K562 (cell line): ENCODE data around the gene CMBL. TPM values are rescaled to one million over a fixed set of nuclear protein-coding genes. Genes with fewer than 3 reads are reported as not detected.

Experiments used
- ATF7 ChIP-seq: fragments of 450-650 bp; IDR thresholded peaks from 2 replicates; pipeline ENCODE4 v1.7.1; 2014; ENCODE audit warnings: mild to moderate bottlenecking, moderate library complexity
- BHLHE40 ChIP-seq: IDR thresholded peaks from 2 replicates; pipeline ENCODE4 v1.6.1; 2011; ENCODE audit warnings: low read length, improper control_type of control experiment
- CCAR2 ChIP-seq: fragments of 200-400 bp; formaldehyde crosslinking; IDR thresholded peaks from 2 replicates; pipeline ENCODE4 v1.6.1; 2017; ENCODE audit warnings: mild to moderate bottlenecking, low read depth, low read length
- E2F3 ChIP-seq: fragments of 250-450 bp; sonication (Bioruptor Pico); IDR thresholded peaks from 2 replicates; pipeline ENCODE4 v1.4.0; 2020; ENCODE audit warnings: mild to moderate bottlenecking
- EP400 ChIP-seq: fragments of 450-650 bp; IDR thresholded peaks from 2 replicates; pipeline ENCODE4 v1.6.1; 2017; ENCODE audit warnings: antibody characterized with exemption, mild to moderate bottlenecking, moderate library complexity
- GABPB2 ChIP-seq: fragments of 250-450 bp; sonication (Bioruptor Pico); conservative IDR thresholded peaks from 2 replicates; pipeline ENCODE4 v1.5.1; 2021; ENCODE audit warnings: mild to moderate bottlenecking
- HMGN3 ChIP-seq: IDR thresholded peaks from 2 replicates; pipeline ENCODE4 v1.6.1; 2011; ENCODE audit warnings: borderline replicate concordance, low read depth, mild to moderate bottlenecking, mixed read lengths, low read length; ENCODE audit not compliant: insufficient read length; ENCODE audit errors: extremely low read depth
- KAT7 ChIP-seq: sonication (generic); formaldehyde crosslinking; IDR thresholded peaks from 2 replicates; pipeline ENCODE4 v1.8.0; 2022; ENCODE audit warnings: missing genetic modification reagents, mild to moderate bottlenecking, borderline replicate concordance
- MTA3 ChIP-seq: fragments of 450-650 bp; formaldehyde crosslinking; IDR thresholded peaks from 2 replicates; pipeline ENCODE4 v1.6.1; 2017; ENCODE audit warnings: mild to moderate bottlenecking, borderline replicate concordance
- MXI1 ChIP-seq: IDR thresholded peaks from 2 replicates; pipeline ENCODE4 v1.6.1; 2011; ENCODE audit warnings: low read depth, mild to moderate bottlenecking, improper control_type of control experiment, low read length
- MYNN ChIP-seq, 2 experiments: sonication (generic); formaldehyde crosslinking in 1 of 2; IDR thresholded peaks; 2 replicates each; pipeline versions ENCODE4 v1.5.0 to v1.6.1; 2016 to 2020; ENCODE audit warnings: antibody characterized with exemption in 1 of 2, missing genetic modification reagents in 1 of 2
- NCOA6 ChIP-seq: fragments of 450-650 bp; IDR thresholded peaks from 2 replicates; pipeline ENCODE4 v1.6.1; 2017; ENCODE audit warnings: mild to moderate bottlenecking
- NONO ChIP-seq, 2 experiments: fragments of 200-400 bp in 1 of 2; fragments of 450-650 bp in 1 of 2; formaldehyde crosslinking in 1 of 2; IDR thresholded peaks; 2 replicates each; pipeline ENCODE4 v1.6.1; 2017; ENCODE audit warnings: low read depth in 2 of 2, mild to moderate bottlenecking in 2 of 2, moderate library complexity in 2 of 2, low read length in 1 of 2
- NR0B1 ChIP-seq: fragments of 450-650 bp; IDR thresholded peaks from one replicate; pipeline ENCODE4 v1.6.1; 2018; ENCODE audit warnings: mild to moderate bottlenecking, moderate library complexity; ENCODE audit not compliant: partially characterized antibody
- PHF20 ChIP-seq: fragments of 450-650 bp; IDR thresholded peaks from 2 replicates; pipeline ENCODE4 v1.6.1; 2018; ENCODE audit not compliant: partially characterized antibody
- POLR3A ChIP-seq: IDR thresholded peaks from 2 replicates; pipeline ENCODE4 v1.6.1; 2011; ENCODE audit warnings: borderline replicate concordance, mild to moderate bottlenecking, moderate library complexity; ENCODE audit not compliant: insufficient read length, insufficient read depth; ENCODE audit errors: extremely low read depth
- RBBP5 ChIP-seq: fragments of 200-600 bp; sonication (generic); IDR thresholded peaks from 2 replicates; pipeline ENCODE4 v1.6.1; 2012; ENCODE audit warnings: borderline replicate concordance, mild to moderate bottlenecking, low read length, control low read depth, inconsistent platforms; ENCODE audit not compliant: insufficient read depth, poor library complexity, severe bottlenecking
- RBFOX2 ChIP-seq: fragments of 200-400 bp; formaldehyde crosslinking; IDR thresholded peaks from 2 replicates; pipeline ENCODE4 v1.6.1; 2017; ENCODE audit warnings: low read depth, mild to moderate bottlenecking, low read length, moderate library complexity
- RFX1 ChIP-seq: fragments of 450-650 bp; IDR thresholded peaks from 2 replicates; pipeline ENCODE4 v1.6.1; 2016; ENCODE audit warnings: mild to moderate bottlenecking, moderate library complexity
- SFPQ ChIP-seq: fragments of 200-400 bp; formaldehyde crosslinking; IDR thresholded peaks from 2 replicates; pipeline ENCODE4 v1.6.1; 2017; ENCODE audit warnings: mild to moderate bottlenecking, low read depth, low read length, moderate library complexity
- SMC3 ChIP-seq: conservative IDR thresholded peaks from 2 replicates; pipeline ENCODE4 v1.6.1; 2011; ENCODE audit warnings: low read depth, low read length, improper control_type of control experiment; ENCODE audit not compliant: insufficient read depth
- TAF7 ChIP-seq: fragments of 450-650 bp; IDR thresholded peaks from 2 replicates; pipeline ENCODE4 v1.6.1; 2016; ENCODE audit warnings: missing genetic modification characterization, missing compliant biosample characterization
- ZNF197 ChIP-seq: fragments of 200-800 bp; sonication (Bioruptor generic); IDR thresholded peaks from 2 replicates; pipeline ENCODE4 v1.6.1; 2016; ENCODE audit warnings: low read depth, missing genetic modification characterization, missing compliant biosample characterization
- ZNF384 ChIP-seq: IDR thresholded peaks from 2 replicates; pipeline ENCODE4 v1.6.1; 2012; ENCODE audit warnings: low read depth, low read length, improper control_type of control experiment
- ZNF57 ChIP-seq: fragments of 450-650 bp; formaldehyde crosslinking; IDR thresholded peaks from 2 replicates; pipeline ENCODE4 v1.4.0; 2020; ENCODE audit warnings: mild to moderate bottlenecking, moderate library complexity
- polyA plus RNA-seq, 8 experiments: library from polyadenylated mRNA; depleted of rRNA in 4 of 8; stranded (reverse) in 5 of 8; unstranded in 3 of 8; fragments of >200 nt; fragmentation: Nextera tagmentation in 2 of 8; fragmentation: Illumina TruSeq in 1 of 8; extraction: Ambion mirVana in 2 of 8; extraction: Trizol in 1 of 8; gene quantifications; 2 replicates each; pipeline versions ENCODE4 v1.2.1 to v1.2.3, GENCODE V29; 2011 to 2014; ENCODE audit warnings: inconsistent platforms in 1 of 8, missing spikeins in 1 of 8
- total RNA-seq, 7 experiments: library from RNA; depleted of rRNA in 6 of 7; stranded (reverse); fragments of >200 nt in 6 of 7; fragmentation: Illumina TruSeq in 2 of 7; extraction: Trizol in 2 of 7; gene quantifications; 2 replicates each; pipeline versions ENCODE4 v1.2.1 to v1.2.3, GENCODE V29; 2011 to 2021; ENCODE audit warnings: low replicate concordance in 1 of 7

CMBL gene
- total and polyA plus RNA-seq, 9 of the 15 experiments (the other 6 are each of a cell fraction or from before 2014, with no cell fraction given) = 22.6 to 192 (median 71.1) TPM

GRCh38 chr5:10307206-10308148 lies at the start of gene CMBL (continued):
- TF ChIP-seq NCOA6 (no peak), EP400 (peak; percentile 84; the same call in 1 of the 2 replicates), NONO (IDR thresholded peaks at IDR 0.05; ENCODE audit: low read depth in 2 of 2, low read length in 1 of 2) (no peak), CCAR2 (no peak), ZNF57 (CRISPR knock-in tag) (no peak), HMGN3 (peak; percentile 77), POLR3A (no peak), SMC3 (no peak), MTA3 (peak; percentile 94), NR0B1 (no peak), RBFOX2 (peak; percentile 93), SFPQ (no peak), GABPB2 (no peak), MXI1 (no peak; the same call in 1 of the 2 replicates), RFX1 (no peak), MYNN (IDR thresholded peaks at IDR 0.05) (no peak), MYNN (CRISPR knock-in tag; IDR thresholded peaks at IDR 0.05) (no peak), KAT7 (peak; percentile 97), ATF7 (peak; percentile 56; the same call in 1 of the 2 replicates), E2F3 (CRISPR knock-in tag) (0 out of 2 replicates have a peak, but pooled peaks have one; percentile 37), TAF7 (tag) (peak; percentile 54; the same call in 1 of the 2 replicates), RBBP5 (peak; percentile 97), BHLHE40 (no peak; the same call in 1 of the 2 replicates), PHF20 (peak; percentile 33), ZNF197 (CRISPR knock-in tag) (no peak), ZNF384 (no peak)
